K562 (cell line): Measurements from ENCODE around the gene CHRM1. TPM values are rescaled to one million over a fixed set of nuclear protein-coding genes. Genes with fewer than 3 reads are reported as not detected.

Source experiments
- E2F5 ChIP-seq: sonication (generic); formaldehyde crosslinking; IDR thresholded peaks from 2 replicates; pipeline ENCODE4 v1.8.0; 2022; ENCODE audit warnings: mild to moderate bottlenecking, missing genetic modification reagents
- GABPB2 ChIP-seq: fragments of 250-450 bp; sonication (Bioruptor Pico); conservative IDR thresholded peaks from 2 replicates; pipeline ENCODE4 v1.5.1; 2021; ENCODE audit warnings: mild to moderate bottlenecking
- KLF6 ChIP-seq: fragments of 250-450 bp; sonication (Bioruptor Pico); IDR thresholded peaks from 2 replicates; pipeline ENCODE4 v1.4.0; 2020; ENCODE audit warnings: mild to moderate bottlenecking, moderate library complexity, borderline replicate concordance
- PTBP1 ChIP-seq: fragments of 200-400 bp; formaldehyde crosslinking; IDR thresholded peaks from 2 replicates; pipeline ENCODE4 v1.6.1; 2017; ENCODE audit warnings: low read depth, low read length
- PTTG1 ChIP-seq: fragments of 450-650 bp; IDR thresholded peaks from 2 replicates; pipeline ENCODE4 v1.6.1; 2016; ENCODE audit warnings: low read depth, mild to moderate bottlenecking, missing genetic modification characterization, missing compliant biosample characterization
- SP1 ChIP-seq: sonication (generic); formaldehyde crosslinking; IDR thresholded peaks from 2 replicates; pipeline ENCODE4 v1.8.1; 2022; ENCODE audit warnings: mild to moderate bottlenecking, missing genetic modification reagents
- SREBF1 ChIP-seq: fragments of 150-350 bp; IDR thresholded peaks from 2 replicates; pipeline ENCODE4 v1.6.1; 2014; ENCODE audit warnings: antibody characterized with exemption, low read depth, low read length, borderline replicate concordance
- TRIM24 ChIP-seq, 2 experiments: fragments of 450-650 bp; IDR thresholded peaks; 2 replicates each; pipeline ENCODE4 v1.6.1; 2016
- TSHZ1 ChIP-seq: fragments of 250-450 bp; sonication (Bioruptor Pico); IDR thresholded peaks from 2 replicates; pipeline ENCODE4 v1.4.0; 2020; ENCODE audit warnings: mild to moderate bottlenecking, moderate library complexity
- ZNF217 ChIP-seq: sonication (generic); formaldehyde crosslinking; IDR thresholded peaks from 2 replicates; pipeline ENCODE4 v1.8.0; 2022; ENCODE audit warnings: mild to moderate bottlenecking, missing genetic modification reagents
- polyA plus RNA-seq, 8 experiments: library from polyadenylated mRNA; depleted of rRNA in 4 of 8; stranded (reverse) in 5 of 8; unstranded in 3 of 8; fragments of >200 nt; fragmentation: Nextera tagmentation in 2 of 8; fragmentation: Illumina TruSeq in 1 of 8; extraction: Ambion mirVana in 2 of 8; extraction: Trizol in 1 of 8; gene quantifications; 2 replicates each; pipeline versions ENCODE4 v1.2.1 to v1.2.3, GENCODE V29; 2011 to 2014; ENCODE audit warnings: inconsistent platforms in 1 of 8, missing spikeins in 1 of 8
- total RNA-seq, 7 experiments: library from RNA; depleted of rRNA in 6 of 7; stranded (reverse); fragments of >200 nt in 6 of 7; fragmentation: Illumina TruSeq in 2 of 7; extraction: Trizol in 2 of 7; gene quantifications; 2 replicates each; pipeline versions ENCODE4 v1.2.1 to v1.2.3, GENCODE V29; 2011 to 2021; ENCODE audit warnings: low replicate concordance in 1 of 7
- TF ChIP-seq, protein P1 (sequence below), 2 experiments: fragments of 150-350 bp in 1 of 2; IDR thresholded peaks; 2 replicates each; pipeline ENCODE4 v1.6.1; 2012 to 2016; ENCODE audit warnings: low read depth in 2 of 2, low read length in 2 of 2, mild to moderate bottlenecking in 1 of 2, moderate library complexity in 1 of 2
- TF ChIP-seq, protein P2 (sequence below): fragments of 250-450 bp; sonication (Bioruptor Pico); IDR thresholded peaks from 2 replicates; pipeline ENCODE4 v1.5.0; 2021

Gene CHRM1
- total and polyA plus RNA-seq, 9 of the 15 experiments (the other 6 are each of a cell fraction or from before 2014, with no cell fraction given): not detected

GRCh38 chr11:62895501-62895900 lies 25.7 kb downstream of the CHRM1 start (continued):
- TF ChIP-seq TSHZ1 (CRISPR knock-in tag) (no peak), KLF6 (CRISPR knock-in tag) (no peak), E2F5 (CRISPR knock-in tag) (no peak), PTTG1 (tag) (no peak), TRIM24 (IDR thresholded peaks at IDR 0.05) (no peak), SREBF1 (no peak), GABPB2 (CRISPR knock-in tag) (no peak), SP1 (CRISPR knock-in tag) (no peak), ZNF217 (CRISPR knock-in tag) (no peak), PTBP1 (no peak)
- TF ChIP-seq, protein P1, sequence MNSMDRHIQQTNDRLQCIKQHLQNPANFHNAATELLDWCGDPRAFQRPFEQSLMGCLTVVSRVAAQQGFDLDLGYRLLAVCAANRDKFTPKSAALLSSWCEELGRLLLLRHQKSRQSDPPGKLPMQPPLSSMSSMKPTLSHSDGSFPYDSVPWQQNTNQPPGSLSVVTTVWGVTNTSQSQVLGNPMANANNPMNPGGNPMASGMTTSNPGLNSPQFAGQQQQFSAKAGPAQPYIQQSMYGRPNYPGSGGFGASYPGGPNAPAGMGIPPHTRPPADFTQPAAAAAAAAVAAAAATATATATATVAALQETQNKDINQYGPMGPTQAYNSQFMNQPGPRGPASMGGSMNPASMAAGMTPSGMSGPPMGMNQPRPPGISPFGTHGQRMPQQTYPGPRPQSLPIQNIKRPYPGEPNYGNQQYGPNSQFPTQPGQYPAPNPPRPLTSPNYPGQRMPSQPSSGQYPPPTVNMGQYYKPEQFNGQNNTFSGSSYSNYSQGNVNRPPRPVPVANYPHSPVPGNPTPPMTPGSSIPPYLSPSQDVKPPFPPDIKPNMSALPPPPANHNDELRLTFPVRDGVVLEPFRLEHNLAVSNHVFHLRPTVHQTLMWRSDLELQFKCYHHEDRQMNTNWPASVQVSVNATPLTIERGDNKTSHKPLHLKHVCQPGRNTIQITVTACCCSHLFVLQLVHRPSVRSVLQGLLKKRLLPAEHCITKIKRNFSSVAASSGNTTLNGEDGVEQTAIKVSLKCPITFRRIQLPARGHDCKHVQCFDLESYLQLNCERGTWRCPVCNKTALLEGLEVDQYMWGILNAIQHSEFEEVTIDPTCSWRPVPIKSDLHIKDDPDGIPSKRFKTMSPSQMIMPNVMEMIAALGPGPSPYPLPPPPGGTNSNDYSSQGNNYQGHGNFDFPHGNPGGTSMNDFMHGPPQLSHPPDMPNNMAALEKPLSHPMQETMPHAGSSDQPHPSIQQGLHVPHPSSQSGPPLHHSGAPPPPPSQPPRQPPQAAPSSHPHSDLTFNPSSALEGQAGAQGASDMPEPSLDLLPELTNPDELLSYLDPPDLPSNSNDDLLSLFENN (IDR thresholded peaks at IDR 0.05; ENCODE audit: low read depth in 2 of 2, low read length in 2 of 2): no peak
- TF ChIP-seq, protein P2, sequence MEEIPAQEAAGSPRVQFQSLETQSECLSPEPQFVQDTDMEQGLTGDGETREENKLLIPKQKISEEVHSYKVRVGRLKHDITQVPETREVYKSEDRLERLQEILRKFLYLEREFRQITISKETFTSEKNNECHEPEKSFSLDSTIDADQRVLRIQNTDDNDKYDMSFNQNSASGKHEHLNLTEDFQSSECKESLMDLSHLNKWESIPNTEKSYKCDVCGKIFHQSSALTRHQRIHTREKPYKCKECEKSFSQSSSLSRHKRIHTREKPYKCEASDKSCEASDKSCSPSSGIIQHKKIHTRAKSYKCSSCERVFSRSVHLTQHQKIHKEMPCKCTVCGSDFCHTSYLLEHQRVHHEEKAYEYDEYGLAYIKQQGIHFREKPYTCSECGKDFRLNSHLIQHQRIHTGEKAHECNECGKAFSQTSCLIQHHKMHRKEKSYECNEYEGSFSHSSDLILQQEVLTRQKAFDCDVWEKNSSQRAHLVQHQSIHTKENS: no peak
- TF ChIP-seq, all 486 proteins: peak for 0
